NCI-H2227 (cell line): ENCODE data around the gene SAFB.
"Not testable (repeated sequence)": the region's sequence is repeated elsewhere in the genome, so short reads cannot be mapped to it uniquely, and the experiment has no call there.

Source experiments
- DNase-seq: peaks from one replicate; lab custom pipeline; 2025; ENCODE audit not compliant: unreplicated experiment; lab: John Stamatoyannopoulos, UW

The SAFB gene

DNA sequence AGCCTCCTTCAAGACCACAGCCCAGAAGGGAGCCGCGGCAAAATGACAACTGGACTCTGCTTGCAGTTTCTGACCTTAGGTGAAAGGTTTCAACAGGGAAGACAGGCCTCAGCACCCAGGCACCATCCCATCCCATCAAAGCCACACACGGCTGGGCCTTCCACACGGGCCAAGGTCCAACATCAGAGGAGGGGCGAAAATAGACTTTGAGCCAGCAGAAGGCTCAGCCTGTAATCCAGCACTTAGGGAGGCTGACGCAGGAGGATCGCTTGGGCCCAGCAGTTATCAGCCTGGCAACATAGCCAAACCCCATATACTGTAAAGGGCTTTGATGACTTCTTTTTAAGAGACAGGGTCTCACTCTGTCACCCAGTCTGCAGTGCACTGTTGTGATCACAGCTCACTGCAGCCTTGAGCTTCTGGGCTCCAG lies 28.3 kb upstream of the SAFB start:
- DNase-seq, result no peak

DNA sequence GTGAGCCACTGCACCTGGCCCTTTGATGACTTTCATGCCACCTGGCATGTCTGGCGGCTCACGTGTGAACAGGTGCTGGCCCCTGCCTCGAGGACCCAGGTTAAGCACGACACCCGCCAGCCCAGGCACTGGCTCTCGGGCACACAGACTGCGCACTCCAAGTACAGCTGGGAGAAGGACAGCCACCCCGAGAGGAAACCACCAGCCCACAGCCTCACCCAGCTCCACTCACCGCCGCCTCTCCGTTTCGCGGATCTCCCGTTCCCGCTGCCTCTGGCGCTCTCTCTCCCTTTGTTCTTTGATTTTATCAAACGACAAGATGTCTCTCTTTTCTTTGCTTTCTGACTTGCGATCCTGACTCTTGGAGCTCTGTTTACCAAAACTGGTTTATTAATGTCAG lies 27.8 kb upstream of the SAFB start:
- no peak for DNase-seq

DNA sequence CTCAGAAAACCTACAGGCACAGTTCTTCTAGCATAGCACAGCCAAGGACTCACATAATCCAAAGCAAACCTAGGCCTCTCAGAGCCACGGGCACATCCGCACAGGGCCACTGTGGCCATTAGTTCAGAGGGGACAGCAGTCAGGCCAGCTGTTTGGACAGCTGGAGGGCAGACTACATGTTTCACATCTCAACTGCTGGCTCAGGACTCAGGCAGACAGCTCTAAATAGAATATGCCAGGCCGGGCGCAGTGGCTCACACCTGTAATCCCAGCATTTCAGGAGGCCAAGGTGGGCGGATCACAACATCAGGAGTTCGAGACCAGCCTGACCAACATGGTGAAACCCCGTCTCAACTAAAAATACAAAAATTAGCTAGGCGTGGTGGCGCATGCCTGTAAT lies 27.1 kb upstream of the SAFB start:
- no peak for DNase-seq

DNA sequence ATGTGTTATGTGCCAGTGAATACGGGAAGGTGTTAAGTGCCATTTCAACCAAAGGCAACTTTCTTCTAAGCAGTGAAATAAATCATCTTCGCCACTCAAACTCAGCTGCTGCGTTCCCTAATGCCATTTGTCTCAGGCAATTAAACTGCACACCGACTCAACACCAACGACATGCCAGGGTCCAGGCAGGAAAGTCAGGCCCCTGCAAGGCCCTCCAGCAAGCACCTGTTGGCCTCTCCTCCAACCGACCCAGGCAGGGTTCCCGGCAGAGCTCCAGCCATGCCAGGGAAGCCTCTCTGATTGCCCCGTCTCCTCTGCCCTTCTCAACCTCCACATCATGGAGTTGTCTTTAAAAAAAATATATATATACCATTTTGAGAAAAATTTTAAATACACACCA lies 22.1 kb upstream of the SAFB start:
- DNase-seq, result no peak

DNA sequence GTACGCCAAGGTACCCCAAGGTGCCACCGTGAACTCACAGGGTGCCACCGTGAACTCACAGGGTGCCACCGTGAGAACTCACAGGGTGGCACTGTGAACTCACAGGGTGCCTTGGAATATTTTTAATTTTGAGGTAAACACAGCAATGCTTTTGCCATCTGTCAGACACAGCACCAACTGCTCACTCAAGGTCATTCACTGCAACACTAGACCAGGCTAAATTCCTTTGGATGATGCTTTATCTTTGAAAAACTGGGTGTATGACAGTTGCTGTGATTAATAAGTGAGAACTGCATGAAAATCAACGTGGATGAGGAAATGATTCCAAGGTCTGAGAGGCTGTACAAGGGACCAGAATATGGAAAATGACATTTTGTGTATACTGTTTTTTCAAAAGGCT lies 19.3 kb upstream of the SAFB start:
- DNase-seq, result no peak

DNA sequence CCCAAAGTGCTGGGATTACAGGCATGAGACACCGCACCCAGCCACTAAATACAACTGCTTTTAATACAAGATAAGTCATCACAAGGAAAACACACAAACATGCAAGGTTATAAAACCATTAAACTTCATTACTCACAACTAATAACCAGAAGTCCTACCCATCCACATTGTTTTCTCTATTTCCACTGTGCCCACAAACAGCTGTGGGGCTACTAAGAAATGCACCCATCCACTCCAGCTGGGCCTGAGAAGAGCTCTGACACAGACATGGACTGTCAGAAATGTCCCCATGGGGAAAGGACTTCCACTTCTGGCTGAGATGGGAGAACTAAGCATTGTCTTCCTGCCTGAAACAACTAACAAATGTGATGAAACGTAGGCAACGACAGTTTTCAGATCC lies 17.5 kb upstream of the SAFB start:
- DNase-seq, result no peak

DNA sequence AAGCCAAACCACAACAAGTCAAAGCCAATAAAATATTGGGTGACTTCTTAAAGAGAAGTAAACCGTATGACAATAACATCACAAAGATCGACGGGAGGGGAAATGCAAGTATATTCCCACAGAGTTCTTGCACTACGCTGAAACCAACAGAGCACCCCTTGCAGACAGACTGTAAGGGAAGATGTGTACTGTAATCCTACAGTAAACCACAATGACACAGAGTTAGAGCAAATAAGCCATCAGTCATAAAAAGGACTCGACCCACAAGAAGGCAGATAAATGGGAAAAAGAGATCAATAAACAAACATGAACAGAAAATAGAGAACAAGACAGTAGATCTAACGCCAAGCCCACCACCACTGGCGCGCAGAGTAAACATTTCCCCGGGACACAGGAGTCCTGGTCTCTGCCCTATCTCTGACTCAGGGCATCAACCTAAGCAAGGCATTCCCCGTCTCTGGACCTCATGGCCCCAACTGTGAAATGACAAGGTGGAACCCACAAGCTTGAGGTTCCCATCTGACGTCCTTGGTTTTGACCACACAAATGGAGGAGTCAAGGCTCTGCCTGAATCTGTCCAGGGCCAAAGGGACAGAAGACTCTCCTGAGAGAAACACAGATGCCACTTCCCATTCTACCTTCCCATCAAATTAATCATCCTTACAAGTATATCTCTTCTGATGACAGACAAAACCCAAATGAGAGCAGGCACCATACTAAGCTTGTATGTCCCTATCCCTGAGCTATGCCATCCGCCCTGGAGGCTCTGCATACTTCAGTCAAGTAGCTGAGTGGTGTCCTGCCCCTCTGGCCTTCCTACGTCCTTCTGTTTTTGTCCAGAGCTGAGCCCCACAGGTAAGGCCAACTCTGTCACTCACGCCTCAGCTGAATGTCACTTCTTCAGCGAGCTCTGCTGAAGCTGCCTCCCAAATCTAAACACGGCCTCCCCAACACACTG lies 15.3 kb upstream of the SAFB start:
- DNase-seq, result no peak

DNA sequence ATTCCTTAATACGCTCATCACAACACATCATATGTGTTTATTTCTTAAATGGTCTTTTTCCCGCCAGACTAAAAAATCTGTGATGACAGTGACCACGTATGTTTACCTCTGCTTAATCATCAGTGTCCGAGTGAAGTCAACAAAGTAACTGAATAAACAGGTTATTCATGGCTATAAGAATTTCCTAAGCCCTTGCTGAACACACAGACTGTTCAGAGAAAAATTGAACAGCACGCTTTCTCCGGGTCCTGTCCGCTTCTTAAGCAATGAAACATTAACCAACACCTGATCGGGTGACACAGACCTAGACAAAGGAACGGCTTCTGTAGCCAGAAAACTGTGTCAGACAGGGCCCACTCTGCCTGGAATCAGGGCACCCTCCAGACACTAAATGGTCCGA lies 14.6 kb upstream of the SAFB start:
- no peak for DNase-seq

DNA sequence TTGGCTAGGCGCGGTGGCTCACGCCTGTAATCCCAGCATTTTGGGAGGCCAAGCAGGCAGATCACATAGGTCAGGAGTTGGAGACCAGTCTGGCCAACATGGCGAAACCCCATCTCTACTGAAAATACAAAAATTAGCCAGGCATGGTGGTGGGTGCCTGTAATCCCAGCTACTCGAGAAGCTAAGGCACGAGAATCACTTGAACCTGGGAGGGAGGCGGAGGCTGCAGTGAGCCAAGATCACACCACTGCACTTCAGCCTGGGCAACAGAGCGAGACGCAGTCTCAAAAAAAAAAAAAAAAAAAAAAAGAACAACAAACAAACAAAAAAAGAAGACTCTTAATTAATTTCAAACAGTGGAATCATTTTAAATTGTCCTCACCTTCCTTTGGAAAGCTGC lies 14.1 kb upstream of the SAFB start:
- DNase-seq, result not testable (repeated sequence)

DNA sequence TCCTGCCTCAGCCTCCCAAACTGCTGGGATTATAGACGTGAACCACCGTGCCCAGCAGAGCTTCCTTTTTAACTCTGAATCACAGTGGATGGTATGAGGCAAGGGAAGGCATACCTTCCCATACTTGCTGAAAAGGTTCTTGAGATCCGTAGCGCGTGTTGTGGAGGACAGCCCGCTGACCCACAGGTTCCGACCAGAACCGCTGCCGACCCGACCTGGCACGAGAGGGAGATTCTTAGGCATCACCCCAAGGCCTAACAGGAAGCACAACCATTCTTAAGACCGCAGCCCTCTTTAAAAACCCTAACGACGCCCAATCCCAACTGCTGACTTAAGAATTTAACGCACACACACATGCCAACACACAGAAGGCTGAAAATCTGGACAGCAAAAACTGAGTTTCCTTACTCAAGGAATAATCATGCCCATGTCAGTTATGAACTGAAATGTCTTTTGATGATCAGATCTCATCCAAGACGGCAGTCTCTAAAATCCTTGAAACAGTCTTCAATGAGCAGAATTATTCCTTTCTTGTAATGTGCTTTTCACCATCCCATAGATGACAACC lies 12.9 kb upstream of the SAFB start:
- no peak for DNase-seq

DNA sequence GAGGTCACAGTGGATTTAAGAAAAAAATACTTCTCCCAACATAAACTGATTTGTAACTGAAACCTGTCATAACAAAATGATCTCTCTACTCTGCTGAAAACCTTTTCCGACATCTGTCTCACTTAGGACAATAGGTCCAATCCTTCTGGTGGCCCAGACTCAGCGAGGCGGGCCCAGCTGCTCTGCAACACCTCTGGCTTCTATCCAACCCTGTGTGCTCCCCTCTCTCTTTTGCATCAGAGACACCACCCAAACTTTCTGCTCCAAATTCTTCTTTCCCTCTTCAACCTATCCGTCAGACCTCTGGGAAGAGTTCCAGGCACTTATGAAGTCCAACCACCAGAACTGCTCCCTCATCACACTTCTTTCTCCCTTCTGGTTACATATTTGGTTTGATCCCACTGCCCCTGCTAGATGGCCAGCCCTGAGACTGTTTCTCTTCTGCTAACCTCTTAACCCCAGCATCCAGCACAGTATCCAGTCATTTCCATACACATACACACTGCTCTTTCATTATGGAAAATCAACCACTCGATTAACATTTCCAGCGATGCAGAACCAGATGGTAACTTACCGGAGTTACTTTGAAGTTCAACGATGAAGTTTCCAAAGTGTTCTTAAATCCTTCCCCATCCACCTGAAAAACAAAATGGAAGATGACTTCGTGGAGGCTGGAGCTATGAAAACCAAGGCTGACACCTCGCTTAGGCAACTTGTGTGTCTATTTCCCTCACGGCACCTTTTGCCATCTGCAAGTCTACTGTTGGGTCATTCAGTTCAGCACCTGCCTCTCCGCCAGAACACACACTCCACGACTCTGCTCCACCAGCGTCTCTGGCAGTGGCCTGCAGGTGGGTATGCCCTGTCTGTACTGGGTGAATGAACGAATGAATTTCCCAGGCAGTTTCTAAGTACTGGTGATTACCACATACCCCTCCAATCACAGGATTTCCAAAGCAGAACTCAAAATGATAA lies 9.7 kb upstream of the SAFB start:
- DNase-seq, result no peak

DNA sequence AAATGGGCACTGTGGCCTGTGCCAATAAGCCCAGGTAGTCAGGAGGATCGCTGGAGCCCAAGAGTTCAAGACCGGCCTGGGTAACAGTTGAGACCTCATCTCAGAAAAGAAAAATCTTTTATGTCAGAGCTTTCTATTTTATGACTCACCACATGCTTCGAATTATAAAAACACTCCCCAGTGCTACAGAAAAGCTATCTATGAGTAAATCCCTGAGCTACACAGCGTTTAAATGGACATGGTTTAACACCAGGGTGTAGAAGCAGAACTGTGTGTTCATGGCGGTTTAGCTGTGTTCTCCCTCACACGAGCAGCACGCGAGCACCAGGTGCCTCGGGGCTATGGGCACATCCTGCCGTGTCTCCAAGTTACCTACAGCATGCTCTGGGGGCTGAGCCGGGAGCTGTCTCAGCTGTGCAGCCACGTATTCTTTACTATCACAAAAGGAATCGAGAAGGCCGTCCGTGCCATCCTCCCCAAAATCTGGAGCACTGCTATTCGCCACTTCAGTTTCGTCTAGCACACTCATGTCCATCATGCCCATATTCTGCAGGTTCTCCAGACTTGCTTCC lies 7.0 kb upstream of the SAFB start:
- no peak for DNase-seq

DNA sequence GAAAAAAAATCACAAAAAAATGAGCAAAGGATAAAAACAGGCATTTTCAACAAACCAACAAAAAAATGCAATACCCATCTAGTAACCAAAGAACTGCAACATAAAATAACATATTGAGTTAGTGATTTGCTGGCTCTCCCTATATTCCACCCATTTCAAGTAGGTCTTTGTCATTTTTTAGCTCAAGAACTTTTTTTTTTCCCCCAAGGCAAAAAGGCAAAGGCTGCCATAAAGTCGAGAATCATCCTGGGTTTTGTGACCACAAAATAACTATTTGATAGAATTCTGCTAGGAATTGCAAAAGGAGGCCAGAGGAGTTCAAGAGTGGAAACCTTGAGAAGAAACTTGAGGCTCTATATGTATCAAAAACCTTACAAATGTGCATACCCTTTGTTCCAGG lies 5.8 kb upstream of the SAFB start:
- no peak for DNase-seq

DNA sequence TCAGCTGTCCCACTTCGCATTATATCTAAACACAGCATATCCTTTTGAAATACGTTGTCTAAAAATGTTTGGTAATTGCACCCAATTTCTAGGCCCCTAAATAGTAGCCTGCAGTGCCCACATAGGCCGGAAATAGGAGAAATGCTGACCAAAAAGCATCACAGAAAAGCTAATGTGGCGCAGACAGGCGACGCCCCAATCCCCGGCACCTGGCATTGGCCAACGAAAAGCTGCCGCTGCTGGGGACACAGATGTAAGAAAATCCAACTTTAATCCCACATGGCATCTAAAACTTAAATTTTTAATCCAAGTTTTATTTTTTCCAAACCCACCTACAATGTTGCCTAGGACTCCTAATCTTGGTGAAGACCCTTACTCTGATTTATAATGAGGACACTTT lies 4.3 kb upstream of the SAFB start:
- DNase-seq, result no peak

DNA sequence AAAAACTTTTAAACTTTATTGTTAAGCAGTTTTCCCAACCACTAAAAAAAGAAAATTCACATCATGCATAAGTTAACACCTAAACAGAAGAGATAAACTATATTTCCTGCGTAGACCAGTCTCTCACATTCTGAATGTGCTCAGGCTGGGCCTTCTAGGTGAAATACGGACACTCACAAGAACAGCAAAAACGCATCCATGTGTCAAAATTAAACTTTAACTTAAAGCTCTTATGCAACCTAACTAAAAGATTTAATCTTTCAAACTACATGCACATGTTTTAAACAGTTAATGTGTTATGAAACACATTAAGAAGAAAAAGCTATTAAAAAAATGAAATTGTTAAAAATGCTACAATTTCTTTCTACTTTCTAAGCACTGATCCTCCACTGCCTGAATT lies 2.9 kb upstream of the SAFB start:
- no peak for DNase-seq

DNA sequence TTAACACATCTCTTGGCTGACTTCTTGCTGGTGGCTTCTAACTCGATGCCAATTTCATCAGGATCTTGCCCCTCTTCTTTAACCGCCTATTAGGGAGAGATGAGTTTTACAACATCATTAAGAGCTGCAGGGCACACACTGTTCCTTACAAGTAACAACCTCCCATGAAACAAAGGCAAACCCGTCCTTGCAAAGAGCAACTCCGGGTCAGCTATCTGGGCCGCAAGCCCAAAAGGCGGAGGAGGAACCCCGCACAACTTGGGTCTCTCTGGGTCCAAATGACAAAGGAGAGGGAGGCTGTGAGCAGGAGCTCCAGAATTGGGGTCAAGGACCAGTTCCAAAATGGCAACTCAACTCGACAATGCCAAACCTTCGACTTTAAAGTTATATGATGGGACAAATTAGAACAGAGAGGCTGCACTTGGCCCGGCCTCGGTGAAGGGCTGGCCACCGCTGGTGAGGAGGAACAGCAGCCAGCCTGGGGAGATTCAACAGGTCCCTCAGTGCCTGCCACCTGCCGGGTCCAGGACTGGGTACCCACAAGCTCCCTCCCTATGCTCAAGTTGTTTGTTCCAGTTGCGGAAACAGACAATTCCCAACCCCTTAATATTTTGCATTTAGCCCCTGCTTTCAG lies 1.5 kb upstream of the SAFB start:
- DNase-seq, result no peak

DNA sequence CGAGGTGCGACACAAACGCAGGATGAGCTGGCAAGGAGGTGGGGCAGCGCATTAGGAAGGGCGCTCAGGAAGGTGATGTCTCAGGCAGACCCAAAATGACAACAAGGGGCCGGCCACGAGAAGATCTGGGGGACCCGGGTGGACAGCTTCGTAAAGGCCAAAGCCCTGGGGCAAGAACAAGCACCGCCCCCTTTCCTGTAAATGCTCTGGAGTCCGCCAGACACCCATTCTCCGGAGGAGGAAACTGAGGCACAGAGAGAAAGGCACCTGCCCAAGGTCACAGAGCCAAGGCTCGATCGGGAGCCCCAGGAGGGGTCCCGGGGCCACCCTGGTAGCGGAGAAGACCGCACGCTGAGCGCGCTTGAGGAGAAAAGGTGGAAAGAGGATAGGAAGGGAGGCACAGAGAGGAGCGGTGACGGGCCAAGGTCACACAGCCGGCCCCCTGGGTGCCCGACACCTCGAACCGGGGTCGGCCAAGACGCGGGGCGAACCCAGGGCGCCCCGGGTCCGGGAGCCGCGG lies 878 bp upstream of the SAFB start:
- no peak for DNase-seq

DNA sequence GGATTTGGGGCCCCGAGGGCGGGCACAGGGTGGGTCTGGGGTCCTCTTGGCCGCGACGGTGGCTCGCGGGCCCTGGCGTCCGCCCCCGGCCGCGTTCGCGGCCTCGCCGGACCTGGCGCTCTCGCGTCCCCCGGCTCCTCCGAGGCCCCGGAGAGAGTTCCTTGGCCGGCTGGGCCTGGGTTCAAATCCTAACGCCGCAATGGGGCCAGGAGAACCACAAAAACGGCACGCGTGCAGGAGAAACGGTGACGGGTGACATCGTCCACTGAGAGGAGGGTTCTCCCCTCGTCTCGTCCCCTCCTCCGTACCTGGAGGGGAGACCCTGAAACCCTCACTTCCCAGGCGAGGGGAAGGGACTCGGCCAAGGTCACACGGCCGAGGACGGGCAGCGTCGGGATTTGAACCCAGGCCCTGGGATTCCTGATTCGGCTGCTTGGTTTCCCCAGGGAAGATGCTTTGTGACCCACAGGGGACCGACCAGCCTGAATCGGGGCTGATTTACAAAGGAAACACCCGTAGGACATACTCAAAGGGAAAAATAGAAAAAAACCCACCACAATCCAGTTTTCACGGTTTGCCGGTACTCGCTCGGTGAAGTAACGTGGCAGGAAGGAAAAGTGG lies 624 bp downstream of the SAFB start:
- no peak for DNase-seq

DNA sequence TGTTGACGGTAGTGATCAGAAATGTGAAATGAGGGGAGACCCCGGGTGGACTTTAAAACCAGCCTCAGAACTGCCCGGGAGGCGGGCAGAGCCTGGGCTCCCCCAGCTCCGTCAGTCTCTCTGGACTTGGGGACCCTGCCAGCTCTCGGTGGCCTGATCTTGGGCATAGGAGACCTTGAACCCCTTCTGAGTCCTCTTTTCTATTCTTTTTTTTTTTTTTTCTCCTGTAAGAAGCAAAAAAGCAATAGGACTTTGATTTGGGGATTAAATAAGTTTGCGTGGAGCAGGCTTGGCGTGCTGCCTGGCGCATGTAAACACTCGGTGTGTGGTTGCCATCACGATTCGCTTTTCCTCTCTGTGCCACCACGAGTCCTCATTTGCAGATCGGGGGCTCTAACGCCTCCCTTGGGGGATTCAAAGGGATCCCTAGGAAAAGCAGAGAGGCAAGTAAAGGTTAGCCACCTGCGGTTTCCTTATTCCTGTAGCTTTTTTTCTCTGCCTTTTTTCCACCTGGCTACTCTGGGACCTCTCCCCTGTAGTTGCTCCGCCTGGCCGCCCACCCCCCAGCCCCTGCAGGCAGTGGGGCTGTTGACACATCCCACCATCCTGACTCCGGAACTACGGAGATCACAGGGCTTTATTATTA lies 1.3 kb downstream of the SAFB start:
- DNase-seq, result no peak
